GM21717 (cell line): ENCODE data around the gene SEMA6D.

ENCODE experiments used
- ATAC-seq: cut with Tn5 transposase; IDR thresholded peaks from one replicate; pipeline ENCODE4 v1.9.1; 2021; ENCODE audit warnings: mild to moderate bottlenecking, moderate library complexity; ENCODE audit not compliant: unreplicated experiment

SEMA6D gene

GRCh38 chr15:47820057-47820746 is 102.9 kb downstream of the SEMA6D start:
- no peak for ATAC-seq

- ATAC-seq, result no peak
These were observed 103.5 kb downstream of the SEMA6D start for GRCh38 chr15:47820747-47821319.

DNA sequence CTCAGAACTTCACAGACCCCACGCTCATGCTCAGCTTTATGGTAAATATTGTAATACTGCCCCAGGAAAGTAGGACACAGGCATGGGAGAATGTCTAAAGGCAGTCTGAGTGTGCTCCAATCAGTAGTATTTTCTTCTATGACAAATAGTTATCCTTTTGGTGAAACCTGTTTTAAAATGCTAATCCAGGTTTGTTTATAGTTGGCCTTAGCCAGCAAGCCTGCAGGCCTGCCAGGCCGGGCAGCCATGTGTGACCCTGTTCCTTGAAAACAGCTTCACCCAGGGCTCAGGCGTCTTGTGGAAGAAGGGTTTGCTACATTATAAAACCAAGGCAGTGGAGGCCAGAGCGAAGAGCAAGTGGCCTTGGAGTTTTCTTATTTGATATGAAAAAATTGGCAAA is 104.7 kb downstream of the SEMA6D start:
- no peak for ATAC-seq
